Mesendoderm (in vitro differentiated cells): ENCODE results near the gene C10orf67.

Source experiments
- DNase-seq: peaks from one replicate; pipeline ENCODE4 v3.0.0; 2013
- H2AK5ac ChIP-seq: 2 replicates; pipeline ENCODE4 v1.6.1; 2013; ENCODE audit warnings: low read length, inconsistent platforms
- H2BK120ac ChIP-seq: 2 replicates; pipeline ENCODE4 v1.6.1; 2013; ENCODE audit warnings: low read depth, mild to moderate bottlenecking, low read length, moderate library complexity, mixed read lengths
- H2BK15ac ChIP-seq: replicated peaks from 2 replicates; pipeline ENCODE4 v1.6.1; 2013; ENCODE audit warnings: low read depth, mild to moderate bottlenecking, moderate library complexity
- H2BK5ac ChIP-seq: 2 replicates; pipeline ENCODE4 v1.6.1; 2013; ENCODE audit warnings: low read length, inconsistent platforms
- H3K18ac ChIP-seq: 2 replicates; pipeline ENCODE4 v1.6.1; 2013; ENCODE audit warnings: mild to moderate bottlenecking, low read length, mixed read lengths
- H3K23ac ChIP-seq: one replicate; pipeline ENCODE4 v1.6.1; 2013; ENCODE audit warnings: low read length
- H3K27ac ChIP-seq: 2 replicates; pipeline ENCODE4 v1.5.1; 2013; ENCODE audit warnings: low read depth, mild to moderate bottlenecking, inconsistent platforms, low read length, moderate library complexity
- H3K27me3 ChIP-seq: 2 replicates; pipeline ENCODE4 v1.6.1; 2013; ENCODE audit warnings: low read length, control low read depth, mild to moderate bottlenecking, inconsistent platforms; ENCODE audit not compliant: insufficient read depth, poor library complexity
- H3K36me3 ChIP-seq: 2 replicates; pipeline ENCODE4 v1.6.1; 2013; ENCODE audit warnings: low read length, inconsistent platforms; ENCODE audit not compliant: control insufficient read depth, insufficient read depth
- H3K4ac ChIP-seq: one replicate; pipeline ENCODE4 v1.6.1; 2013; ENCODE audit warnings: low read depth, mild to moderate bottlenecking, low read length, moderate library complexity
- H3K4me1 ChIP-seq: 2 replicates; pipeline ENCODE4 v1.6.1; 2013; ENCODE audit warnings: low read depth, low read length, inconsistent platforms; ENCODE audit not compliant: control insufficient read depth
- H3K4me2 ChIP-seq: 2 replicates; pipeline ENCODE4 v1.6.1; 2013; ENCODE audit warnings: low read length
- H3K4me3 ChIP-seq: 2 replicates; pipeline ENCODE4 v1.5.1; 2013; ENCODE audit warnings: mild to moderate bottlenecking, low read length
- H3K56ac ChIP-seq: one replicate; pipeline ENCODE4 v1.6.1; 2013; ENCODE audit warnings: low read length
- H3K79me1 ChIP-seq: 2 replicates; pipeline ENCODE4 v1.6.1; 2013; ENCODE audit warnings: low read length, inconsistent platforms
- H3K79me2 ChIP-seq: 2 replicates; pipeline ENCODE4 v1.6.1; 2013; ENCODE audit warnings: mild to moderate bottlenecking, low read length; ENCODE audit not compliant: control insufficient read depth, insufficient read depth
- H3K9ac ChIP-seq: 2 replicates; pipeline ENCODE4 v1.6.1; 2013; ENCODE audit warnings: low read length, inconsistent platforms
- H4K5ac ChIP-seq: one replicate; pipeline ENCODE4 v1.6.1; 2013; ENCODE audit warnings: low read length
- H4K8ac ChIP-seq: one replicate; pipeline ENCODE4 v1.6.1; 2013; ENCODE audit warnings: low read depth, mild to moderate bottlenecking, control low read depth, low read length, moderate library complexity
- WGBS: extraction: QIAGEN DNeasy Blood & Tissue Kit; methylation state at CpG from one replicate; pipeline ENCODE4 v1.1.7; 2013; ENCODE audit warnings: low lambda C conversion rate, missing lambda C conversion rate; ENCODE audit not compliant: insufficient coverage; ENCODE audit errors: extremely low coverage; 5-methylcytosine and 5-hydroxymethylcytosine counted together

C10orf67 gene

GRCh38 chr10:23373156-23373555 is 28.6 kb upstream of the C10orf67 start:
- no peak for DNase-seq
- WGBS, result no CpG with 5 or more reads among the region's 1 CpG
- H3K36me3 ChIP-seq, result no peaks in the 10 kb centered on the region
- H3K23ac ChIP-seq, result no peak overlapping the region
- no peak overlapping the region for H3K4ac ChIP-seq
- no peak overlapping the region for H3K4me3 ChIP-seq
- no peaks in the 10 kb centered on the region for H3K79me1 ChIP-seq
- H3K9ac ChIP-seq, result no peak overlapping the region
- H3K18ac ChIP-seq, result no peak overlapping the region
- no peaks in the 10 kb centered on the region for H3K27me3 ChIP-seq
- H2BK5ac ChIP-seq, result no peak overlapping the region
- no peak overlapping the region for H2BK120ac ChIP-seq
- no peak overlapping the region for H2BK15ac ChIP-seq
- H3K79me2 ChIP-seq, result no peaks in the 10 kb centered on the region
- no peaks in the 10 kb centered on the region for H3K4me1 ChIP-seq
- no peak overlapping the region for H4K8ac ChIP-seq
- H3K4me2 ChIP-seq, result no peak overlapping the region
- no peak overlapping the region for H3K56ac ChIP-seq
- H4K5ac ChIP-seq, result no peak overlapping the region
- H2AK5ac ChIP-seq, result no peak overlapping the region
- H3K27ac ChIP-seq, result no peak overlapping the region

- H3K23ac ChIP-seq, result no peak overlapping the region
- H3K36me3 ChIP-seq, result no peaks in the 10 kb centered on the region
- WGBS, result no CpG with 5 or more reads among the region's 1 CpG
- no peak overlapping the region for H3K4me2 ChIP-seq
- no peak overlapping the region for H3K56ac ChIP-seq
- no peaks in the 10 kb centered on the region for H3K79me2 ChIP-seq
- H2AK5ac ChIP-seq, result no peak overlapping the region
- H3K27me3 ChIP-seq, result no peaks in the 10 kb centered on the region
- no peak overlapping the region for H3K4ac ChIP-seq
- H3K4me3 ChIP-seq, result no peak overlapping the region
- H3K27ac ChIP-seq, result no peak overlapping the region
- H2BK120ac ChIP-seq, result no peak overlapping the region
- H4K5ac ChIP-seq, result no peak overlapping the region
- H3K9ac ChIP-seq, result no peak overlapping the region
- H2BK15ac ChIP-seq, result no peak overlapping the region
- no peaks in the 10 kb centered on the region for H3K79me1 ChIP-seq
- H4K8ac ChIP-seq, result no peak overlapping the region
- DNase-seq, result no peak
- no peak overlapping the region for H3K18ac ChIP-seq
- H2BK5ac ChIP-seq, result no peak overlapping the region
- H3K4me1 ChIP-seq, result no peaks in the 10 kb centered on the region
Observed at GRCh38 chr10:23371073-23371472, 26.5 kb upstream of the C10orf67 start.

- DNase-seq, result no peak
- Histone ChIP-seq H3K9ac (no peak overlapping the region), H3K4me3 (no peak overlapping the region), H2AK5ac (no peak overlapping the region), H2BK5ac (no peak overlapping the region), H3K56ac (no peak overlapping the region), H3K23ac (no peak overlapping the region), H3K18ac (no peak overlapping the region), H3K4ac (no peak overlapping the region), H3K27me3 (no peaks in the 10 kb centered on the region), H3K4me1 (no peaks in the 10 kb centered on the region), H3K27ac (no peak overlapping the region), H4K8ac (no peak overlapping the region), H2BK15ac (no peak overlapping the region), H3K79me1 (no peaks in the 10 kb centered on the region), H3K36me3 (no peaks in the 10 kb centered on the region), H3K79me2 (no peaks in the 10 kb centered on the region), H4K5ac (no peak overlapping the region), H3K4me2 (no peak overlapping the region), H2BK120ac (no peak overlapping the region)
- WGBS, result no CpG with 5 or more reads among the region's 3 CpGs
Observed at GRCh38 chr10:23370106-23370505, 25.5 kb upstream of the C10orf67 start.

- Histone ChIP-seq H3K18ac (no peak overlapping the region), H3K36me3 (no peaks in the 10 kb centered on the region), H3K79me1 (no peaks in the 10 kb centered on the region), H2BK15ac (no peak overlapping the region), H2BK5ac (no peak overlapping the region), H3K27me3 (no peaks in the 10 kb centered on the region), H4K8ac (no peak overlapping the region), H3K9ac (no peak overlapping the region), H3K79me2 (no peaks in the 10 kb centered on the region), H3K4me2 (no peak overlapping the region), H2BK120ac (no peak overlapping the region), H3K27ac (no peak overlapping the region), H3K4me3 (no peak overlapping the region), H3K56ac (no peak overlapping the region), H4K5ac (no peak overlapping the region), H3K4me1 (no peaks in the 10 kb centered on the region), H3K23ac (no peak overlapping the region), H2AK5ac (no peak overlapping the region), H3K4ac (no peak overlapping the region)
- no CpG with 5 or more reads among the region's 7 CpGs for WGBS
- no peak for DNase-seq
Observed at GRCh38 chr10:23368816-23369640, 24.4 kb upstream of the C10orf67 start.

GRCh38 chr10:23367896-23368595 is 23.4 kb upstream of the C10orf67 start:
- WGBS, result no CpG with 5 or more reads among the region's 6 CpGs
- Histone ChIP-seq H3K79me2 (no peaks in the 10 kb centered on the region), H3K9ac (no peak overlapping the region), H2BK120ac (no peak overlapping the region), H3K4me1 (no peaks in the 10 kb centered on the region), H3K4me3 (no peak overlapping the region), H3K56ac (no peak overlapping the region), H4K8ac (no peak overlapping the region), H3K36me3 (no peaks in the 10 kb centered on the region), H3K4me2 (no peak overlapping the region), H3K79me1 (no peaks in the 10 kb centered on the region), H3K23ac (no peak overlapping the region), H2AK5ac (no peak overlapping the region), H2BK15ac (no peak overlapping the region), H3K27me3 (no peaks in the 10 kb centered on the region), H3K4ac (no peak overlapping the region), H4K5ac (no peak overlapping the region), H3K18ac (no peak overlapping the region), H2BK5ac (no peak overlapping the region), H3K27ac (no peak overlapping the region)
- no peak for DNase-seq
